Prostate gland (tissue), 2 donors: ENCODE data around the gene AGBL3. TPM values are rescaled to one million over a fixed set of nuclear protein-coding genes. Genes with fewer than 3 reads are reported as not detected.
A peak's percentile ranks its signal among the peaks of the same experiment; 100 is the strongest.

Experiments
- DNase-seq: peaks from one replicate; pipeline ENCODE4 v3.0.0-alpha.2; 2019; ENCODE audit warnings: low spot score
- H3K27ac ChIP-seq, 2 donors: fragments of 200-600 bp; sonication (generic); 2 replicates each; pipeline ENCODE4 v1.5.1; 2017 to 2019
- H3K27me3 ChIP-seq: fragments of 200-600 bp; sonication (generic); replicated peaks from 2 replicates; pipeline ENCODE4 v1.5.1; 2019; ENCODE audit not compliant: insufficient read depth
- H3K36me3 ChIP-seq, 2 donors: fragments of 200-600 bp; sonication (generic); 1 replicate in 1 of 2; 2 replicates in 1 of 2; pipeline versions ENCODE4 v1.5.1 to v1.8.1; 2017 to 2019
- H3K4me1 ChIP-seq: fragments of 200-600 bp; sonication (generic); replicated peaks from 2 replicates; pipeline ENCODE4 v1.5.1; 2019
- H3K4me3 ChIP-seq, 2 donors: fragments of 200-600 bp; sonication (generic); 2 replicates each; pipeline ENCODE4 v1.5.1; 2017 to 2019
- H3K9me3 ChIP-seq: fragments of 200-600 bp; sonication (generic); 2 replicates; pipeline ENCODE4 v1.5.1; 2017
- POLR2A ChIP-seq: fragments of 450-650 bp; IDR thresholded peaks from one replicate; pipeline ENCODE4 v1.6.1; 2016; ENCODE audit warnings: antibody characterized with exemption, mild to moderate bottlenecking
- POLR2AphosphoS5 ChIP-seq: sonication (generic); formaldehyde crosslinking; IDR thresholded peaks from one replicate; pipeline ENCODE4 v1.6.1; 2017; ENCODE audit warnings: antibody characterized with exemption
- WGBS: methylation state at CpG from one replicate; pipeline ENCODE4 v1.1.5; 2018; 5-methylcytosine and 5-hydroxymethylcytosine counted together
- intact Hi-C: fragments of 100-400 bp; cut with DNase I; formaldehyde crosslinking; loops from one replicate; pipeline ENCODE4 v1.14.2; 2022
- total RNA-seq, 2 donors: library from RNA; depleted of rRNA; stranded (reverse); fragments of >200 nt; gene quantifications; one replicate each; pipeline ENCODE4 v1.1.0, GENCODE V29; 2016
- TF ChIP-seq, protein P1 (sequence below), 4 experiments: fragments of 200-600 bp in 2 of 4; fragments of 450-650 bp in 2 of 4; sonication (generic) in 2 of 4; IDR thresholded peaks; 1 replicate in 3 of 4; 2 replicates in 1 of 4; pipeline ENCODE4 v1.5.1; 2016 to 2019; ENCODE audit warnings: antibody characterized with exemption in 4 of 4, mild to moderate bottlenecking in 2 of 4, moderate library complexity in 2 of 4

The AGBL3 gene
- total RNA-seq, 2 donors from 2014 or later = 1.4 to 2.6 TPM

DNA sequence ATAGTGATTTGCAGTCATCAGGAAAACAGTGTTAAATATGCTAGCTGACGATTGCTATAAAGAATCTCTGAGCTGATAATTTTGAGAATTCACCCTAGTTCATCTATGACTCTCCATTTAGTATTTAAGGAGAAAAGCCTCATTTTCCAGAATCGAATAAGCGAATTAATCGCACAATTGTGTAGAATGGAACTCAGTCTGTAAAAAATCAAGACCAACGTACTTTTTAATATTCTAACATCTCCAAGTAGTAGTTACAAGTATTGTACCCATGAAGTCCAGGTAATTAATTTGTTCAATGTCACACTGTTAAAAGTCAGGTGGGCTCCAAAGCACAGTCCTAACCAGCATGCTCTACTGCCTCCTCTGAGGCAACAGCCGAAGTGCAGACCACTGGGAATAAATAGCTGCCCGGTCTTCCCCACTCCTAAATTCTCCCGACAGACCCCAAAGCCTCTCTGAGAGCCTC is 380 bp upstream of the AGBL3 start:
- H3K27ac ChIP-seq = peak overlapping the region; percentile 90 to 91
- 54% methylated on average over 8 of the region's 8 CpGs for WGBS
- peak overlapping the region; percentile 65 to 70 for H3K4me3 ChIP-seq
- H3K4me1 ChIP-seq = no peaks in the 10 kb centered on the region
- no peaks in the 10 kb centered on the region for H3K9me3 ChIP-seq
- intact Hi-C loops = loop anchor here (5.0 kb wide), 2 partner anchors 161 to 181 kb away; partner anchors contain the start of gene TMEM140
- no peak for TF ChIP-seq POLR2AphosphoS5
- TF ChIP-seq, protein P1, sequence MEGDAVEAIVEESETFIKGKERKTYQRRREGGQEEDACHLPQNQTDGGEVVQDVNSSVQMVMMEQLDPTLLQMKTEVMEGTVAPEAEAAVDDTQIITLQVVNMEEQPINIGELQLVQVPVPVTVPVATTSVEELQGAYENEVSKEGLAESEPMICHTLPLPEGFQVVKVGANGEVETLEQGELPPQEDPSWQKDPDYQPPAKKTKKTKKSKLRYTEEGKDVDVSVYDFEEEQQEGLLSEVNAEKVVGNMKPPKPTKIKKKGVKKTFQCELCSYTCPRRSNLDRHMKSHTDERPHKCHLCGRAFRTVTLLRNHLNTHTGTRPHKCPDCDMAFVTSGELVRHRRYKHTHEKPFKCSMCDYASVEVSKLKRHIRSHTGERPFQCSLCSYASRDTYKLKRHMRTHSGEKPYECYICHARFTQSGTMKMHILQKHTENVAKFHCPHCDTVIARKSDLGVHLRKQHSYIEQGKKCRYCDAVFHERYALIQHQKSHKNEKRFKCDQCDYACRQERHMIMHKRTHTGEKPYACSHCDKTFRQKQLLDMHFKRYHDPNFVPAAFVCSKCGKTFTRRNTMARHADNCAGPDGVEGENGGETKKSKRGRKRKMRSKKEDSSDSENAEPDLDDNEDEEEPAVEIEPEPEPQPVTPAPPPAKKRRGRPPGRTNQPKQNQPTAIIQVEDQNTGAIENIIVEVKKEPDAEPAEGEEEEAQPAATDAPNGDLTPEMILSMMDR (IDR thresholded peaks at IDR 0.05) = no peak
- TF ChIP-seq POLR2A = no peak
- no peak for DNase-seq
- H3K27me3 ChIP-seq = no peaks in the 10 kb centered on the region
- H3K36me3 ChIP-seq = no peaks in the 10 kb centered on the region

DNA sequence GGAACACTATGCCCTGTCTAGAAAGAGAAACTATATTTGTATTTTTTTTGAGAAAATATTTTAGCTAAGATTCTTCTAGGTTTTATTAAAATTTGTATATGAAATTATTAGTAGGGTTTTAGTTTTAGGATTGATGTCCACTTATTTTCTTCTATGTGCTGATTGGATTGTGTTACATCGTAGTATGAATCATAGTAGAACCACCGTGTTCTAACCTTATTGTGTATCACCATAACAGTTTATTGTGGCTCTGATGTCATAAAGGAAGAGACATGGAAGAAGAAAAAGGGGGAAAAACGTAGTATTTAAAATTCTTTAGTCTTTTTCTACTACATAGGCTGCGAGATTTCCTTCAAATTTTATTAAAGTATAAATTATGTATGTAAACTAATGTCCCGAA is 1.9 kb downstream of the AGBL3 start:
- no peaks in the 10 kb centered on the region for H3K9me3 ChIP-seq
- no peaks in the 10 kb centered on the region for H3K4me1 ChIP-seq
- no peaks in the 10 kb centered on the region for H3K36me3 ChIP-seq
- intact Hi-C loops = loop anchor here (5.0 kb wide), 2 partner anchors 159 to 179 kb away; partner anchors contain the start of gene TMEM140
- 90% methylated on average over 5 of the region's 5 CpGs for WGBS
- DNase-seq = no peak
- H3K27me3 ChIP-seq = no peaks in the 10 kb centered on the region
- no peak overlapping the region for H3K4me3 ChIP-seq
- H3K27ac ChIP-seq = no peak overlapping the region
- TF ChIP-seq, protein P1 (IDR thresholded peaks at IDR 0.05) = no peak

DNA sequence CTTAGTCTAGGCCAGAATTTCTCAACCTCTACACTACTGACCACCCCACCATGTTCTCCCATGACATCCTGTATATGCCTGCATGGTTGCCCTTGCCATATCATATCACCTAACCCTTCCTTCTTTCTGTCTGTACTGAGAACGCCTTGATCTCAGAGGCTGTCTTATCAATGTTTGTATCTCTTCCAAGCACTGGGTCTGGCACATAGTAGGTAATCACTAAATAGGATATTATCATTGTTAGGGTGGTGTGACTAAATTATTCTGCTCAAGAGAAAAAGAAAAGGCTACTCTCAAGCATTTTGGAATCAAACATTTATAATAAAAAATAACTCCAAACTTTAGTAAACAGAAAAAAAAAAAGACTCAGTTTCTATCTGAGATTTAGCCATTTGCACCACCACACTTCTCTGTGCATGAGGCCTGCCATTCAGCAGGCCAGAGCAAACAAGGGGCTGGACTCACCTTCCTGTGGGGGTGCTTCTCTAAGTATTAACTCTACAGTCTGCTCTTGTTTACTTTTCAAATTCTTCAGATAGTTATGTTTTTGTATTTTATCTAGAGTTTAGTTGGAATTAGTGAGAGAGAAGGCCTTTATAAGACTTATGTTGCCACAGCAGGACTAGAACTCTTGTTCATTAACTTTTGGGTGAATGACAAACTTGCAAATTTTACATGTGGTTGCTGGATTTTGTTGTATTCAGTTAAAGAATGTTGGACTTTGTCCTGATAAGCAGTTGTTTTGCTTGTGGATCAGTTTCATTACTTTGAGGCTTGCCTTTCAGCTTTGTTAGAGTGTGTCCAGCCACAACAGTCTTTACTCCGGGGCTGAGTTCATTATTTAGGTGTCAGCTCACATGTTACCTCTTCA is 5.4 kb downstream of the AGBL3 start:
- Histone ChIP-seq H3K4me3 (no peak overlapping the region), H3K27me3 (no peaks in the 10 kb centered on the region), H3K9me3 (no peaks in the 10 kb centered on the region), H3K27ac (no peak overlapping the region), H3K4me1 (no peaks in the 10 kb centered on the region), H3K36me3 (peaks cover 0 to 3% of the 10 kb centered on the region in 2 donors)
- intact Hi-C loops = no loop called here
- DNase-seq = no peak
- TF ChIP-seq POLR2AphosphoS5 = no peak
- TF ChIP-seq POLR2A = no peak
- TF ChIP-seq, protein P1 (IDR thresholded peaks at IDR 0.05) = no peak
- WGBS = 67% methylated on average over 2 of the region's 2 CpGs

DNA sequence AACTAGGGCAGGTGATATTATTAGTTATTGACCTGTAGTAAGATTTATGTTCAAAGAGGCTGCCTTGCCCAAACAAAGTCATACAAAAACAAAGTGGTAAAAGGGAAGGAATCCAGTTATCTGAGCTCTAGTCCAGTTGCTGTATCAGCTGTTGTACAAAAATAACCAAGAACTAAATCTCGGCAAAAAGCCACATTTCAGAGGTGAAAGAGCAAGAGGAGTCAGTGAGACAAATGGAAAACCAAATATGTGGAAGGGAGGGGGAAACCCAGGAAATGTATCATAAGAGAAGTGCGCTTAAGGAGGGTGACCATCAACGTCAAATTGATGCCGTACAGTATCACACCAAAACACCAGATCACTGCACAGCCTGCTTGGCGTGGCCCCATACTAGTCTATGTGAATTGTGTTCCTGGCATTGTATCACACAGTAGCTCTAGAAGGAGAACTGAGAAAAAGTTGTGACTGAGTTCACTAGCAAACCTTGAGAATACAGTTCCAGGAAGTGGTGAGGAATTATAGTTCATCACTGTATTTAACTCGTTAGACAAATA is 6.4 kb downstream of the AGBL3 start:
- no peak for DNase-seq
- Histone ChIP-seq H3K27me3 (no peaks in the 10 kb centered on the region), H3K9me3 (no peaks in the 10 kb centered on the region), H3K36me3 (peaks cover 0 to 3% of the 10 kb centered on the region in 2 donors), H3K4me1 (no peaks in the 10 kb centered on the region), H3K27ac (no peak overlapping the region), H3K4me3 (no peak overlapping the region)
- 77% methylated on average over 6 of the region's 6 CpGs for WGBS
- intact Hi-C loops = no loop called here
- TF ChIP-seq POLR2AphosphoS5 = no peak
- TF ChIP-seq, protein P1 (IDR thresholded peaks at IDR 0.05) = no peak
- TF ChIP-seq POLR2A = no peak
